HG03432 (cell line): Measurements from ENCODE around the gene PSD4.

Experiments used
- ATAC-seq: cut with Tn5 transposase; IDR thresholded peaks from one replicate; pipeline ENCODE4 v1.9.1; 2021; ENCODE audit warnings: mild to moderate bottlenecking, moderate library complexity; ENCODE audit not compliant: unreplicated experiment

The PSD4 gene

GRCh38 chr2:113219889-113220641, 46.3 kb downstream of the PSD4 start:
- no peak for ATAC-seq

DNA sequence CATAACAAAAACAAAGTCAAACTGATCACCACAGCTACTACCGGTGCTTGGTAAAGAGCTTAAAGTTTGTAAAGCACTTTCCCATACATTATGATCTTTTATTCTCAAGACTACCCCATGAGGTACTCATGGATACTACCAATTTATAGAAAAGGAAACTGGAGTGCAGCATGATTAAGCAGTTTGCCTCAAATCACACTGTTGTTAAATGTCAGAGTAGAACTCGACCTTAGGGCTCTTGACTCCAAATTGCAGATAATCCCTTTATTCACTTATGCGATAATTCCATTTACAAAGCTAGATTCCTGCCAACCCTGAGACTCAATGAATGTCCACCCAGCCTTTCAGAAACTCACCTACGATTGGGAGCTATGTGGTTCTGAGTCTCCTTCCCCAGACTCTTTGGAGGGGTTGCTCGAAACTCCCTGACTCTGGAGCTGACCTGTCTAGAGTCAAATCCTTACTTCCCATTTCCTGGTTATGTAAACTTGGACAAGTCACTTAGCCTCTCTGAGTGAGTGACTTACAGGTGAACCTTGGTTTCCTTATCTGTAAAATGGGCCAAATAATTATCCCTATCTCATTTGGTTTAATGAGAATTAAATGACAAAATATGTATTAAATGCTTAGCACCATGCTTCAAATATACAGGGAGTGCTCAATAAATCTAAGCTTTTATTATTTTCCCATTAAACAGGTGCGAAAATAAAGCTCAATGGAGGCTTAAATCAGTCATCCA, 47.4 kb downstream of the PSD4 start:
- ATAC-seq, result no peak

- no peak for ATAC-seq
These were observed 48.1 kb downstream of the PSD4 start for GRCh38 chr2:113221846-113222245.

DNA sequence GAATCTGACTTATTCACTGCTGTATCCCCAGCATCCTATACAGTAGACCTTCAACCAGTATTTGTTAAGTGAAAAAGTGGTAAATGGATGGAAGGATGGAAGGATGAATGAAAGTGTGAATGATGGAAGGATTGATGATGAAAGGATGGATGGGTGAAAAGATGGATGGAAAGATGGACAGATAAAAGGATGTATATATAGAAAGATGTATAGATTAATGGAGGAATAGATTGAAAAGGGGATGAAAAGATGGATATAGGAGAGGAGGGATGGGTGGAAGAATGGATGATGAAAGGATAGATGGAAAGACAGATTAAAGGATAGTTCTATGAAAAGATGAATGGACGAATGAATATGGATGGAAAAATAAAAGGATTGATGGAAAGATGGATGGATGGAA, 50.0 kb downstream of the PSD4 start:
- ATAC-seq, result no peak

- ATAC-seq, result no peak
These were observed 51.0 kb downstream of the PSD4 start for GRCh38 chr2:113224647-113225236.

DNA sequence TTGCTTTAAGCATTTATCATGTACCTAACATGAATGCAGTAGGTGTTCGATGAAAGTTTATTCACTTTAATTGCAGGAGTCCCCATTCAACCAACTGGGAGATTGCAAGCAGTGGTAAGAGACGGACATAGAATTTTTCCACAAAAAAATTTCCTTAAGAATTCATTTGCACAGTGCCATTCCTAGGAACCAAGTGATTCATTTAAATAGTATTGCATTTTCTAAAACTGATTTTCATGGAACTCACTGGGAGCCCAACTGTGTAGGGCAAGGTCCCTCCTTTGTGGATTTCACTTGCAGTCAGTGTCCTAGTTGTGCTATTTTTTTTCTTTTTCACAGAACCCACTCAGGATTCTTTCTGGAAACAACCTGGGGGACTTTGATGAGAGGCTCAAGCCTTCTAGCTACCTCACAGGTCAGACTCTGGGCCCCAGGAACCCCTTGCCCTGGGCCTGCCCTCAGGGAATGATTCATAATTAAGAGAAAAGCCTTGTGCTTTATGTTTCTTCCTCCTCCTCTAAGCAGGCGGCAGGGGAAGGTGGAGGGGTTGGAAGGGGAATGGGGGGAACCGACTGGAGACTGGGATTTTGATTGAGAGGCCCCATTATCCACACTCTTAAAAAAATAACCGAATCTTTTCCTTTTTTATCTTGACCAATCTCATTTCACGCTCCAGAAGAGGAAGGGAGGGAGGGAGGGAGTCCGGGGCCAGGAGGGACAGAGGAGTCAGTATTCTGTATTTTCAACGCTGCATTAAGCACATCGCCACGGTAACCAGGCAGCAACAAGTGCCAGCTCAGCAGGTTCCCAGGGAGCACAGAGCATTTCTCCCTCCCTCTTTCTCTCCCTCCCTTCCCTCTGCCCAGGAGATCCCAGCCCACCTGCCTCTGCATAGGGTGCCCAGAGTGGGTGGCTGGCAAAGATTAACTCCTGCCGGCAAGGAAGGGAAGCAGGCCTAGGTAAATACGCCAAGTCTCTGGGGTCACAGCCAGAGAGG, 51.8 kb downstream of the PSD4 start:
- ATAC-seq, result no peak

DNA sequence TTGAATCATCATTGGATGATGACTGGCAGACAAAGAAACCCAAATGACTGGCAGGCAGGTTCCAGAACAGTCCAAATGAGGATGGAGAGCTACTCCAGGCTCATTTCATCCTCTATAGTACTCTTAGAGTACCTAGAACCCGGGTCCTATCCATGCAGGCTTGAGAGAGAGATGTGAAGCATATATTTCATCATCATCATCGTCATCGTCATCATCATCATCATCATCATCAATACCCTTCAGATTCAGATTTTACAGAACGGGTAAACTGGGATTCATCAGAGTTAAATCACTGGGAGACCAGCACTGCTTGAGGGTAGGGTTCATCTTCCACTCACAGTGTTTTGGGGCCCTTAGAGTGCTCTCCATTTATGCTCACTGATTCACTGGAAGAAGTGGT, 52.7 kb downstream of the PSD4 start:
- no peak for ATAC-seq

DNA sequence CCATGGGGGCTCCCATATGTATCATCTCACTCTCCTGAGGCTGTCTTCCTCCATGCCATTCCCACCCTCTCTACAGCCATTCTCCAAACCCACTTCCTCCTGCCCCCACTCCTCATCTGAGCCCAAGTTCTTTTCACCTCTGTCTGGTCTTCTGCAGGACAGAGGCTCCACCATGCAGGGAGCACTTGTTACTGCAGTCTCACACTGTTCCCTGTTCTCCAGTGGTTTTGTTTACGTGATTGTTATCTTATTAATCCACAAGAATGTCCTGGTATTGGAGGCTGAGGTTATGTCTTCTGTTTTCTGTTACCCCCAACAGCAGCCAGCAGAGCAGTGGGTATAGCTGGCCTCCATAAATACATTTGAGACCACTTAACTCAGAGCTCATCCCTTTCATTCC, 53.5 kb downstream of the PSD4 start:
- no peak for ATAC-seq

DNA sequence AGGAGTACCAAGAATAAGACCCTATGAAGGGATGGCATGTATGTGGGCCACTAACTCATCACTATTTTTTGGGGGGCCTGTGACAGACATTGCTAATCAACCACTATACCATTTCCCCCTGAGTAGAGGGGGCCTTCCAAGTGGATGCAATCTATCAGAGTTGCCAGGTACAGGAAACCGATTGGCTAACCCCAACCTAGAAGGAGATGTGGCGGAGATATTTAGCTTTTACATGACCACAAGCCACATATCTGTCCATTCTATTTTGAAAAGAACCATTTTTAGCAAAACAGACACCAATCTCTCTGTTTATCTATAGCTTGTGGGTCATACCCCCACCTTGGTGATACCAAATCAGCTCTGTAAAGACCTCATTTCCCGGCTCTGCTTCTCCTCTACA, 53.9 kb downstream of the PSD4 start:
- ATAC-seq, result no peak

DNA sequence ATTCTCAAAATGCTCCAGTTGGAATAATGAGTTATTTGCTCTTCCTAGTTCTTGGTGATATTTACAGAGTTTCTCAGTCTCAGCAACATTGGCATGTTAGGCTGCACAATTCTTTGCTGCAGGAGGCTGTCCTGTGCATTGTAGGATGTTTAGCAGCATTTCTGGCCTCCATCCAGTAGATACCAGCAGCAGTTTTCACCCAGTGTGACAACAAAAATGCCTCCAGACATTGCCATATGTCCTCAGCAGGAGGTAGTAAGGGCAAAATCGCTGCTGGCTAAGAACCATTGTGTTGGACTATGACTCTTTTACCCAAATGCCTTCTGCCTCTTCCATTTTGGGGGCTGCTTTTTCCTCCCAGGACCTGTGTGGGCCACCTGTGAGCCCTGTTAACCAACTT, 54.6 kb downstream of the PSD4 start:
- ATAC-seq, result no peak

DNA sequence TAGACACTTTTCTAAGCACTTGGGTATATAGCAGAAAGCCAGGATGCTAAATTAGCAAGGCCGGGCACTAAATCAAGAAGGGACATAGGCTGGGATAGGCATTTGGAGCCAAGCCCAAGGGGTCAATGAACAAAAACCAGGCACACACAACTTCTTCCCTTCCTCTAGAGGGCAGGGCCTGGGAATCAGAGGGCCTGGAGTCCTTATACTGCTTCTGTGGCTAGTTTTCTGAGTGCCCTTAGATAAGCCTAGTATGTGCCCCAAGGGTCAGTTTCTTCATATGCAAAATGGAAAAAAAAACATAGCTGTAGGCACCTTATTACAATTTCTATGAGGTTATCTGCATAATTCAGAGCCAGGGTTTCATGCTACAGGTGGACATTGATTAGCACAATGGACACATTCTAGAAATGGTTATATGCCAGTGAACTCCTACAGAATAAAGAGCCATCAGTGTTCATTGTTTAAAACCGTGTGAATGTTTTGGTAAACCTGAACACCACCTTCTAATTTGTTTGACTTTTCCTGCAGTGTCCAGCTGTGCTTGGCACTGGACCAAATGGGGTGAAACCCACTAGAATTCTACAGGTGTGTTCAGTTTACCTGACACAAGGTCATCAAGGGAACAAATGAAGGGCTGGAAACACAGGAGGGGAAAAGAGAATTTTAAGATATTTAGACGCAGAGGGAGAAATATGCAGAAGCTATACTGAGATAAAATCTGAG, 55.4 kb downstream of the PSD4 start:
- no peak for ATAC-seq

DNA sequence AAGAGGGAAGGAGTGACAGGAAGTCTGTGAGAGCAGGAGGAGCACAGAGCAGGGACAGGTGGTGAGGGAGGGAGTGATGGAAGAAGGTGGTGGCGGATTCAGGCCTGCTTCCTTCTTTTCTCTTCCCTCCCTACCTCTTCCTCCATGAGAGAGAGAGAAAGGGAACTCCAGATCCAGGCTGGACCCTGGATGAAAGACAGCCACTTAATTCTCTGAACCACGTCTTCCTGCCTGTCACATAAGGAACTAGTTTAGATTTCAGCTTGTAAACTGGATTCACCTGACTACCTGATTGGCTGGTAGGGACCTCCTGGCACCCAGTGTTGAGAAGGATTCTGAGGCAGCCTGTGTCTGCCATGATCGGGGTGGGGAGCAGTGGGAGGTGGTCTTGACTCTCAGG, 56.0 kb downstream of the PSD4 start:
- ATAC-seq, result no peak

DNA sequence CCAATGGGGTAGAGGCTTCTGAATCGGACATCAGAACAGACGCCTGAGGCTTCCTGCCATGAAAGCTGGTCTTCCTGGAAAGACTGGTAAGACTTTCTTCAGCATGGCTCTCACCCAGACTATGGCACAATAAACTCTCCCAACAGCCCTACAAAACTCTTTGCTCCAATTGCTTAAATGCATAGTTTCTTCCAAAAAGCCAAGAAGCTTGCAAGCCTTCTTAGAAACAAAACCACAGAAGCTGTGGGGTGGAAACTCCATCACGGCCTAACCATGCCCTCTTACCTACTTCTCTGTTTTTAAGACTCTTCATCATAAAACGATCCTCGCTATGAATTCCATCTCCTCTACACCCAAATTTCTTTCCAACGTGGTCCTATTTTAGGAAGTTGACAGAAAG, 56.8 kb downstream of the PSD4 start:
- no peak for ATAC-seq

- no peak for ATAC-seq
These were observed 57.3 kb downstream of the PSD4 start for GRCh38 chr2:113231064-113231463.

- ATAC-seq, result no peak
These were observed 58.4 kb downstream of the PSD4 start for GRCh38 chr2:113232123-113232522.

DNA sequence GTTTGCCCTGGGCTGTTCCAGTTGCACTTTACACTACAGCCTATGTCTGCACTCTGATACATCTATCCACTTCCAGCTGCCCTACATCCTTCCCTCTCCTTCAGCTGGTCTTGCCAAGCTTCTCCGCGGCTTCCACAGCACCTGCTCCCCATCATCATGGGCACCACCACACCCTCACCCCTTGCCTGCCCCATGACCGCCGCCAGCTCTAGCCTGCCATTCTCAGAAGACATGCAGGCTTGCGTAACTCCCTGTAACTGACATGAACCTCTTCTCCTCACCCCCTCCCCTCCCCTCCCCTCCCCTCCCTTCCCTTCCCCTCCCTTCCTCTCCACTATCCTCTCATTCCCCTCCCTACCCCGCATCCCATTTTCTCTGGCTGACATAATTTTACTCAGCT, 59.0 kb downstream of the PSD4 start:
- no peak for ATAC-seq

DNA sequence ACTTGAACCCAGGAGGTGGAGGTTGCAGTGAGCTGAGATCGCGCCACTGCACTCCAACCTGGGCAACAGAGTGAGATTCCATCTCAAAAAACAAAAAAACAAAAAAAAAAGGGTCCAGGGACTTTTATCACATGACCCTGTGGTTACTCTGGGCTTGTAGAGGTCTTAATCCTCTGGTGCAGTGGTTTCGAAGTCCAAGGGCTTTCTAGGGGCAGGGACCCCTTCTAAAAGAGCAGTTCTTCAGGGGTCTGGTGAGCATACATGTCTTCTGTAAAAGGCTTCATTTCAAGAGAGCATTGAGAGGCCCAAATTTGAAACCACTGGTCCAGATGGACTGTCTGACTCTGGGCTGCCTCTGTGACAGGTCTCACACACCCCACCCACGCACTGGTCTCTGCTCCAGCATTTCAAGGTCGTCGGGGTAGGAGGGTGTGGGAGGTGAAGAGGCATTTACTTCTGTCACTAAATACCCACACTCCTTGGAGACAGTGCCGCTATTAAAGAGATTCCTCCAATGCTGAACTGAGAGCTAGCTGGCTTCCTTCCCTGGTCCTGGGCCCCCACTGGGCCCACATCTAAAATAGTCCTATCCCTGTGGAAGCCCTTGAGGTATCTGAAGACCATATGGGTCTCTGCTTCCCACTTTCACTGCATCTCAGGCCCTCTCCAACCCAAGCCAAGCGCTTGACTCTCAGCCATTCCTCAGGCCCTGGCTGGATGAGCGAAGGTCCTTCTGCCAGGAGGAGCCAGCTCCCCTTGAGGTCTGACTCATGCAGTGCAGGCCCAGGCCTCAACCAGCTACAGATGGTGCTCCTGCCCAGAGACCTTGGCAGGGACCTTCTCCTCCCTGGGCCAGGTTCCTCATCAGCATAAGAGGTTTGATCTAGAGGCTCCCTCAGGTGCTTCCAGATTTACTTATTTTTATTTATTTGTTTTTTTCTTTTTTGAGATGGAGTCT, 60.1 kb downstream of the PSD4 start:
- no peak for ATAC-seq

- no peak for ATAC-seq
These were observed 61.1 kb downstream of the PSD4 start for GRCh38 chr2:113234721-113235346.
